Measurements from ENCODE around the gene HDDC3.

The HDDC3 gene

DNA sequence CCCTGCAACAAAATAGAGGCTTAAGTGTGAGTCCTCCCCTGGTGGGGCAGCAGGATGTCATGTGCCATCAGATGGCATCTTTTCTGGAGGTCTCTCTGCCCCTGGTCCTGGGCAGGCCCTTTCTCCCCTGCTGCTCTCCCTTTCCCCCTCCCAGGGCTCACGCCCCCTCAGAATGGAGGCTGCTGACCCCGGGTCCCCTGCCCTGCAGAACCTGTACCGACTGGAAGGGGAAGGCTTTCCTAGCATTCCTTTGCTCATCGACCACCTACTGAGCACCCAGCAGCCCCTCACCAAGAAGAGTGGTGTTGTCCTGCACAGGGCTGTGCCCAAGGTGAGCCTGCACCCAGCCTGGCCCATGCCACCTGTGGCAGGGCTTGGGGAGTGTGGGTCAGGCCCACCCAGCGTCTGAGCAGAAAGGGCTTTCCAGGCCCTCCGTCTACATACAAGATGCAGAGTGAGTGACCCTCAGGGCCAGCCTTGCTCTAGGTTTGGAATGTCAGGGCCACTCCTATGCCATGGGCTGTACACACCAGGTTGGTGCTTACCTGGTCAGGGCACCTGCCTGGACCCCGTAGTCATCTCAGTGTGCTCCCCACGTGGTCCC lies 40.9 kb downstream of the HDDC3 start:
- no peak for DNase-seq (ENCODE audit: low read depth in 2 of 2)

DNA sequence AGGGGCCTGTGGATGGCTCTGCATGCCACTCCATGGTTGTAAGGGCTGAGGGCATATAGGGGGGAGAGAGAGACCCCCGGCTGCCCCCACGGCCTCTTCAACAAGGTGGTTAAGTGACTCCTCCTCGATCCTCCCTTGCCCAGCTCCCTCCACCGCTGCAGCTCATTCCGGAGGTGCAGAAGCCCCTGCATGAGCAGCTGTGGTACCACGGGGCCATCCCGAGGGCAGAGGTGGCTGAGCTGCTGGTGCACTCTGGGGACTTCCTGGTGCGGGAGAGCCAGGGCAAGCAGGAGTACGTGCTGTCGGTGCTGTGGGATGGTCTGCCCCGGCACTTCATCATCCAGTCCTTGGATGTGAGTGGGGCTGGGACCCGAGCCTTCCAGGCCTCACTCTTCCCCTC lies 41.5 kb downstream of the HDDC3 start:
- no peak for DNase-seq (ENCODE audit: low read depth in 2 of 2)

DNA sequence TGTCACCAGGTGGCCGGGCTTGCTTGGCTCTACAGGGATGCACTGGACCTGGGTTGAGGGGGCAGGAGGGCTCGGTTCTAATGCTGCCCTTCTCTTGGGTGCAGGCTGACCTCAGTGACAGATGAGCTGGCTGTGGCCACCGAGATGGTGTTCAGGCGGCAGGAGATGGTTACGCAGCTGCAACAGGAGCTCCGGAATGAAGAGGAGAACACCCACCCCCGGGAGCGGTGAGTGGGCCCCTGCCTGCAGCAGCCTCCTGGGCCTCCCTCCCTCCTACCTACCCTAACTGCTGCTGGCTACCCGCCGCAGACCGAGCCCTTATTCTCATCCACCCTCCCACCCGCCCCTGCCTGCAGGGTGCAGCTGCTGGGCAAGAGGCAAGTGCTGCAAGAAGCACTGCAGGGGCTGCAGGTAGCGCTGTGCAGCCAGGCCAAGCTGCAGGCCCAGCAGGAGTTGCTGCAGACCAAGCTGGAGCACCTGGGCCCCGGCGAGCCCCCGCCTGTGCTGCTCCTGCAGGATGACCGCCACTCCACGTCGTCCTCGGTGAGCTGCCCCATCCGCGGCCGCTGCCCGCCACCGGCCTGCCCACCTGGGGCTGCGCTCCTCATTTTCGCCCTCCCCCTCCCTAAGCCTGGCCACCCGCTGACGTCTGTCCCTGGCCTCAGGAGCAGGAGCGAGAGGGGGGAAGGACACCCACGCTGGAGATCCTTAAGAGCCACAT lies 42.5 kb downstream of the HDDC3 start:
- no peak for DNase-seq (ENCODE audit: low read depth in 2 of 2)

DNA sequence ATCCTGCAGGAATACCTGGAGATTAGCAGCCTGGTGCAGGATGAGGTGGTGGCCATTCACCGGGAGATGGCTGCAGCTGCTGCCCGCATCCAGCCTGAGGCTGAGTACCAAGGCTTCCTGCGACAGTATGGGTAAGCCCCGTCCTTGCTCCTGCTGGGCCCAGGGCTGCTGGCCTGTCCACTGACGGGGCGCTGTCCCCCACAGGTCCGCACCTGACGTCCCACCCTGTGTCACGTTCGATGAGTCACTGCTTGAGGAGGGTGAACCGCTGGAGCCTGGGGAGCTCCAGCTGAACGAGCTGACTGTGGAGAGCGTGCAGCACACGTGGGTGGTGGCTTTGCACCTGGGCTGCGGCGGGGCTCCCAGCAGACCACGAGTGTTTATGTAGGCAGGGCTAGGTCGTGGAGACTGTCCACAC lies 43.0 kb downstream of the HDDC3 start:
- no peak for DNase-seq (ENCODE audit: low read depth in 2 of 2)

DNA sequence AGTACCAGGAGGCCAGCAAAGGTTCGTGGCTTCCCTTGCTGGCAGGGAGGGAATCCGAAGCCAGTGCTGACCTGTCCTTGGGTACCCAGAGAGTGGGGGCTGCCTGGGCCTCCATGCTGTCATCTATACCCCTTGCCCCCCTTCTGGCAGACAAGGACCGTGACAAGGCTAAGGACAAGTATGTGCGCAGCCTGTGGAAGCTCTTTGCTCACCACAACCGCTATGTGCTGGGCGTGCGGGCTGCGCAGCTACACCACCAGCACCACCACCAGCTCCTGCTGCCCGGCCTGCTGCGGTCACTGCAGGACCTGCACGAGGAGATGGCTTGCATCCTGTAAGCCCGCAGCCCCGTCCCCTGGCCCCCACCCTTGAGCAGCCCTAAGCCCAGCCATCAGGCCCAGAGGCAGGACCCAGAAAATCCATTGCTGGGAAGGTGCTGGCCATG lies 45.3 kb downstream of the HDDC3 start:
- no peak for DNase-seq (ENCODE audit: low read depth in 2 of 2)

DNA sequence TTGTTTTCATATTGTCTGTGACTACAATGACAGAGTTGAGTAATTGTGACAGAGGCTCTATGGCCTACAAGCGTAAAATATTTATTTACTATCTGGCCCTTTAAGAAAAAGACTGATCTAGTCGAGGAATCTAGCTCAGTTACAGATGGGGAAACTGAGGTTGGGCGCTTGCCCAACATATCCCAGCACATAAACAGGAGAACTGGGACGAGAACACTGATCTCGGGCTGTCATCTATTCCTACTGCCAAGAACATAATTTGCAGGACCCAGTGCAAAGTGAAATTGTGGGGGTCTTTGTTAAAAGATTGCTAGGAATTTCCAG lies 46.1 kb downstream of the HDDC3 start:
- DNase-seq (ENCODE audit: low read depth in 2 of 2): no peak

DNA sequence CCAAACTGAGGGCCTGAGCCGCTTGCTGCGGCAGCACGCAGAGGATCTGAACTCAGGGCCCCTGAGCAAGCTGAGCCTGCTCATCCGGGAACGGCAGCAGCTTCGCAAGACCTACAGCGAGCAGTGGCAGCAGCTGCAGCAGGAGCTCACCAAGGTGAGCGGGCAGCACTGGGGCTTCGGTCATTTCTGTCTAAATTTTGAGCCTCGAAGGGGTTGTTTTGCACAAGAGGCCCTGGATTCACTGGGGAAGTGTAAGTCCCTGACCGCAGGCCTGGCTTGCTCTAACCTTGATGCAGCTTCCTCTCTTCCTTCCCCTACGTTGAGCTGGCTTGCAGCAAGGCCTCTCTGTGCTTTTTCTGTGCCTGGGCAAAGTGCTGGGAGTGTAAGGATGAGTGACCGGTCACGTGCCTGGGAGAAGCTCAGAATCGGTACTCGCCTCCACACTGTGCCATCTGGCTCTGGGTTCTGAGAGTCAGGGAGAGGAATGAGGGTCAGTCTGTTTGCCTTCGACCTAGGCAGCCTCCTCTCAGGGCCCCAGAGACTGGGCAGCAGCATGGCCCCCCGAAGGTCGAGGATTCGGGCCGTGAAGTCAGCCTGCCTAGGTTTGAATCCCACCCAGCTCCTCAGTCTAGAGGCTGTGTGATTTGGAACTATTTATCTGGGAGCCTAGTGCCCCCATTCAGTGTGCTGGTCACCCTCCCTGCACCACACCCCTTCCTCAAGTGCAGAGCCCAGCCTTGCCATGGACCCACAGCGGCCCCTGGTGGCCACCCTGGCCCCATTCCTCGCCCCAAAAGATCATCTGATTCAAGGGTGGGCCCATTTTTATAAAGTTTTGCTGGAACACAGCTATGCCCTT lies 46.7 kb downstream of the HDDC3 start:
- DNase-seq (ENCODE audit: low read depth in 2 of 2): peak; percentile 60 to 65

DNA sequence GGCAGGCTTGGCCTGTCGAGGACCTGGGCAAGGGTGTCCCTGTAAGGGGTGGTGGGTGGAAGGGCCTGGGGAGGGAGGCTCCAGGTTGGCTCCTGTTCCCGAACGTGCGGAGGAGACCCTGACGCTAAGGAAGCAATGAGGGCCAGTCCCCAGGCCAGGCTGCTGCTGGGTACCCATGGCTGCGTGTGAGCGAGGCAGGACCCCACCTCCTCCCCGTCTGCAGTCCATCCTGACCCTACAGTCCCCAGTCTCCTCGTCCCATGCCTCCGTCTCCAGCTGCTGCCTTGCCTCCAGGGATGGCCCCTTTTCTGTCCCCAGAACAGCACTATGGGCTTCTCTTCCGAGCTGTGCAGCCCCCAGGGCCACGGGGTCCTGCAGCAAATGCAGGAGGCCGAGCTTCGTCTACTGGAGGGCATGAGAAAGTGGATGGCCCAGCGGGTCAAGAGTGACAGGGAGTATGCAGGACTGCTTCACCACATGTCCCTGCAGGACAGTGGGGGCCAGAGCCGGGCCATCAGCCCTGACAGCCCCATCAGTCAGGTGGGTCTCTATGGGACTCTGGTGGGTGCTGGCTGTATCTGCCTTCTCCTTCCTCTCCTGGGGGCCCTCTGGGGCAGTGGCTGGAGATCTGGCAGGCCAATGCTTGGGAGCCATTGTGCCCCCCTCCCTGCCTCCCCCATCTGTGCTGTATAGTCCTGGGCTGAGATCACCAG lies 47.5 kb downstream of the HDDC3 start:
- no peak for DNase-seq (ENCODE audit: low read depth in 2 of 2)

DNA sequence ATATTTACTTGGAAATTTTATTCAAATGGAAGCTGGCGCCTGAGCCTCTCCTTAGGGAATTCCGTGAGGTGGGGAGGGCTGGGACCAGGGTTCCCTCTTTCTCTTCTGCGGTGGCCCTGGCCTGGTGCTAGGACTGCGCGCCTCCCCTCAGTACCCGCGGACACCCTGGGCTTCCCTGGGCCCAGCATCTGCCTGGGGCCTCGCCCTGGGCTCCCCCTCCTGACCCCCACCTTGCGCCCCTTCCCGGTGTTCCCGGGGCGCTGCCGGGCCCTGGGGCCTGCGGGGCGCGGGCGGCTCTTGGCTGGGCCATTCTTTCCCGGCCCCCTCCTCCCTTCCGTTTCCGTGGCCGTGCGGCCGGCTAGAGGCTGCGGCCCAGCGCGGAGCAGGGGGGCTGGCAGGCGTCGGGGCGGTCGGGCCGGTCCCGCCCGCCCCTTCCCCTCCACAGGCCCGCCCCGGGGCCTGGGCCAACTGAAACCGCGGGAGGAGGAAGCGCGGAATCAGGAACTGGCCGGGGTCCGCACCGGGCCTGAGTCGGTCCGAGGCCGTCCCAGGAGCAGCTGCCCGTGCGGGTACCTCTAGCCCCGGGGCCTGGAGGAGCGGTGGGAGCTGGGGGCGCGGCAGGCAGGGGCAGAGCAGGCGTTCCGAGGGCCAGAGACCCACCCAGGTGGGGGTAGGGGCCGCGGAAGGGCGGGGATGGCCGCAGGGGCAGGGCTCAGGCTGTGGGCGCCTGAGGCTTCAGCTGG lies 48.2 kb downstream of the HDDC3 start, which contains the start of gene FES:
TSS of gene FES (plus strand) at position 529 of the 743 bp plus-strand sequence. CDS start 542 bp downstream, outside the sequence.
- no peak for DNase-seq (ENCODE audit: low read depth in 2 of 2)

DNA sequence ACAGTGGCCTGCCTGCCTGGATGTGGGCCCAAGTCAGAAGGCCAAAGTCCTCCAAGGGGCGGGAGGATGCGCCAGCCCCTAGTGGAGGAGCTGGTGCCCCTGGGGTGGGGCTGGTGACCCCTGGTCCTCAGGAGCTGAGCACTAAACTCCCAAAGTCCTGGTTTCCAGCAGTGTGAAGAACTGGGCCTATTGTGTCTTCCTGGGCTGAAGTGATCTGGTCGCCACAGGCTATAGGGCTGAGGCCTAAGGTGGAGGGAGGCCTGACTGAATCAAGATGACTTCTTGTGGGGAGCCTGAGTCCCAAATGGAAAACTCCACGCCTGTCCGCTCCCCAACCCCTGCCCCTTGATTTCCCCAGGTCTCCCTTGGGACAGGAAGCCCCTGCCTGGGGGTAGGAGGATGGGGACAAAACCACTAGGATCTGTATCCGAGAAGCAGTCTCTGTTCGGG lies 48.8 kb downstream of the HDDC3 start:
- no peak for DNase-seq (ENCODE audit: low read depth in 2 of 2)

DNA sequence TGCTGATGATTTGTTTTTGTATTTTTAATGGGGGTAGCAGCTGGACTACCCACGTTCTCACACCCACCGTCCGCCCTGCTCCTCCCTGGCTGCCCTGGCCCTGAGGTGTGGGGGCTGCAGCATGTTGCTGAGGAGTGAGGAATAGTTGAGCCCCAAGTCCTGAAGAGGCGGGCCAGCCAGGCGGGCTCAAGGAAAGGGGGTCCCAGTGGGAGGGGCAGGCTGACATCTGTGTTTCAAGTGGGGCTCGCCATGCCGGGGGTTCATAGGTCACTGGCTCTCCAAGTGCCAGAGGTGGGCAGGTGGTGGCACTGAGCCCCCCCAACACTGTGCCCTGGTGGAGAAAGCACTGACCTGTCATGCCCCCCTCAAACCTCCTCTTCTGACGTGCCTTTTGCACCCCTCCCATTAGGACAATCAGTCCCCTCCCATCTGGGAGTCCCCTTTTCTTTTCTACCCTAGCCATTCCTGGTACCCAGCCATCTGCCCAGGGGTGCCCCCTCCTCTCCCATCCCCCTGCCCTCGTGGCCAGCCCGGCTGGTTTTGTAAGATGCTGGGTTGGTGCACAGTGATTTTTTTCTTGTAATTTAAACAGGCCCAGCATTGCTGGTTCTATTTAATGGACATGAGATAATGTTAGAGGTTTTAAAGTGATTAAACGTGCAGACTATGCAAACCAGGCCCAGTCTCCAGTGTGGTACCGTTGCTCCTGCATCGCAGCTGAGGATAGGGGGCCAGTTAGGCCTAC lies 49.4 kb downstream of the HDDC3 start:
- no peak for DNase-seq (ENCODE audit: low read depth in 2 of 2)

DNA sequence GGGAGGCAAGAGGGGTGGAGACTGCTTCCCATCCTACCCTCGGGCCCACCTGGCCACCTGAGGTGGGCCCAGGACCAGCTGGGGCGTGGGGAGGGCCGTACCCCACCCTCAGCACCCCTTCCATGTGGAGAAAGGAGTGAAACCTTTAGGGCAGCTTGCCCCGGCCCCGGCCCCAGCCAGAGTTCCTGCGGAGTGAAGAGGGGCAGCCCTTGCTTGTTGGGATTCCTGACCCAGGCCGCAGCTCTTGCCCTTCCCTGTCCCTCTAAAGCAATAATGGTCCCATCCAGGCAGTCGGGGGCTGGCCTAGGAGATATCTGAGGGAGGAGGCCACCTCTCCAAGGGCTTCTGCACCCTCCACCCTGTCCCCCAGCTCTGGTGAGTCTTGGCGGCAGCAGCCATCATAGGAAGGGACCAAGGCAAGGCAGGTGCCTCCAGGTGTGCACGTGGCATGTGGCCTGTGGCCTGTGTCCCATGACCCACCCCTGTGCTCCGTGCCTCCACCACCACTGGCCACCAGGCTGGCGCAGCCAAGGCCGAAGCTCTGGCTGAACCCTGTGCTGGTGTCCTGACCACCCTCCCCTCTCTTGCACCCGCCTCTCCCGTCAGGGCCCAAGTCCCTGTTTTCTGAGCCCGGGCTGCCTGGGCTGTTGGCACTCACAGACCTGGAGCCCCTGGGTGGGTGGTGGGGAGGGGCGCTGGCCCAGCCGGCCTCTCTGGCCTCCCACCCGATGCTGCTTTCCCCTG lies 50.2 kb downstream of the HDDC3 start:
- no peak for DNase-seq (ENCODE audit: low read depth in 2 of 2)

DNA sequence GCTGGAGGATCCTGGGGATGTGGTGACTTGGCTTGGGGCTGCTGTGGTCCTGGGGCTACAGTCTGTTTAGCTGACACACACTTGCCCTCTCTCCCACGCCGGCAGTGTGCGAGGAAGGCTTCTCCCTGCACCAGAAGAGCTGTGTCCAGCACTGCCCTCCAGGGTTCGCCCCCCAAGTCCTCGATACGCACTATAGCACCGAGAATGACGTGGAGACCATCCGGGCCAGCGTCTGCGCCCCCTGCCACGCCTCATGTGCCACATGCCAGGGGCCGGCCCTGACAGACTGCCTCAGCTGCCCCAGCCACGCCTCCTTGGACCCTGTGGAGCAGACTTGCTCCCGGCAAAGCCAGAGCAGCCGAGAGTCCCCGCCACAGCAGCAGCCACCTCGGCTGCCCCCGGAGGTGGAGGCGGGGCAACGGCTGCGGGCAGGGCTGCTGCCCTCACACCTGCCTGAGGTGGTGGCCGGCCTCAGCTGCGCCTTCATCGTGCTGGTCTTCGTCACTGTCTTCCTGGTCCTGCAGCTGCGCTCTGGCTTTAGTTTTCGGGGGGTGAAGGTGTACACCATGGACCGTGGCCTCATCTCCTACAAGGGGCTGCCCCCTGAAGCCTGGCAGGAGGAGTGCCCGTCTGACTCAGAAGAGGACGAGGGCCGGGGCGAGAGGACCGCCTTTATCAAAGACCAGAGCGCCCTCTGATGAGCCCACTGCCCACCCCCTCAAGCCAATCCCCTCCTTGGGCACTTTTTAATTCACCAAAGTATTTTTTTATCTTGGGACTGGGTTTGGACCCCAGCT lies 51.0 kb downstream of the HDDC3 start:
- DNase-seq (ENCODE audit: low read depth in 2 of 2): no peak

DNA sequence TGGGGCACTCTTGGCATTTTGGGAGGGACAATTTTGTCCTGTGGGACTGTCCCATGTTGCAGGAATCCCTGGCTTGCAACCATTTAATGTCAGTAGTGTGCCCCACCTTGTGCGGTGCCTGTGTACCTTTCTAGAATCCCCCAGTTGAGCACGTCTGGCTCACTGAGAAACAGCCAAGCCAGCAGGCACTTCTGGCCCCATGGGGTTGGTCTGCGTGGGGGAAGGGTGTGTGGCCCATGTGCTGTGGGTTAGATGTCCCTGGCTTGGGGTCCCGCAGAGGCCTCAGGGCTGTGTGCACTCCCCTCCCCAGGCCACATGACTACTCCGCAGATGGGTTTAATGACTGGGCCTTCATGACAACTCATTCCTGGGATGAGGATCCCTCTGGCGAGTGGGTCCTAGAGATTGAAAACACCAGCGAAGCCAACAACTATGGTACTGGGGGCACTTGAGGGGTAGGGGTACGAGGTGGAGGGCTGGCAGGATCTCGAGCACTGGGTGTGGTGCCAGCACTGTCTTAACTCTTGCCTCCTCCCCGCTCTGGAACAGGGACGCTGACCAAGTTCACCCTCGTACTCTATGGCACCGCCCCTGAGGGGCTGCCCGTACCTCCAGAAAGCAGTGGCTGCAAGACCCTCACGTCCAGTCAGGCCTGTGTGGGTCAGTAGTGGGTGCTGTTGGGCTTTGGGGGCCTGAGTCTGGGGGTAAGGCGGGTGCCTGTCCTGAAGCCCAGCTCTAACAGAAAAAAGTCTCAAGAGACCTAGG lies 51.8 kb downstream of the HDDC3 start:
- DNase-seq (ENCODE audit: low read depth in 2 of 2): no peak
